ENCODE results near the gene PVR.

PVR gene, protein sequence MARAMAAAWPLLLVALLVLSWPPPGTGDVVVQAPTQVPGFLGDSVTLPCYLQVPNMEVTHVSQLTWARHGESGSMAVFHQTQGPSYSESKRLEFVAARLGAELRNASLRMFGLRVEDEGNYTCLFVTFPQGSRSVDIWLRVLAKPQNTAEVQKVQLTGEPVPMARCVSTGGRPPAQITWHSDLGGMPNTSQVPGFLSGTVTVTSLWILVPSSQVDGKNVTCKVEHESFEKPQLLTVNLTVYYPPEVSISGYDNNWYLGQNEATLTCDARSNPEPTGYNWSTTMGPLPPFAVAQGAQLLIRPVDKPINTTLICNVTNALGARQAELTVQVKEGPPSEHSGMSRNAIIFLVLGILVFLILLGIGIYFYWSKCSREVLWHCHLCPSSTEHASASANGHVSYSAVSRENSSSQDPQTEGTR

DNA sequence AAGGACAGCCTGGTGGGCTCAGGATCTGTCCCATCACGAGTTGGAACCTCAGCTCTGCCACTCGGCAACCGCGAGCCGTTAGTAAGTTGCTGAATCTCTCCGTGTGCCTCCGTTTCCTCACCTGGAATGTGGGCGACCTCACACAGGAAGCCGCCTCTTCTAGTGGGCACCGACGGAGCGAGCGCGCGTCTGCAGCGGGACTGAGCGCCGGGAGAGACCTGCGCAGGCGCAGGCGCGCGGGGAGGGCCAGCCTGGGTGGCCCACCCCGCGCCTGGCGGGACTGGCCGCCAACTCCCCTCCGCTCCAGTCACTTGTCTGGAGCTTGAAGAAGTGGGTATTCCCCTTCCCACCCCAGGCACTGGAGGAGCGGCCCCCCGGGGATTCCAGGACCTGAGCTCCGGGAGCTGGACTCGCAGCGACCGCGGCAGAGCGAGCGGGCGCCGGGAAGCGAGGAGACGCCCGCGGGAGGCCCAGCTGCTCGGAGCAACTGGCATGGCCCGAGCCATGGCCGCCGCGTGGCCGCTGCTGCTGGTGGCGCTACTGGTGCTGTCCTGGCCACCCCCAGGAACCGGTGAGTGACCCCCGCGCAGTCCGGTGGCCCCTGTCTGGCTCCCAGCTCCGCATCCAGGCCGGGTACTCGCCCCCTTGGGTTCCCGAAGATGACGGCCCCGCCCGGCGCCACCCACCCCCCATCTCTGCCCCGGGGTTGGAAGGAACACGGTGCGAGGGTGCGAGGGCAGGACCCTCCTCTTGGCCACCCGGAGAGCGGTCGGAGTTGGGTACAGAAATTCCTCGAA, at the start of gene PVR:
TSS of gene PVR (plus strand) at position 306 of the 797 bp plus-strand sequence. CDS start at position 493, 187 bp downstream.
- peak; percentile 93 for ATAC-seq
- TF ChIP-seq ARNTL (CRISPR knock-in tag; IDR thresholded peaks at IDR 0.05; ENCODE audit: borderline replicate concordance, low read depth) (no peak), ISL1 (CRISPR knock-in tag; IDR thresholded peaks at IDR 0.05) (peak; percentile 10; the same call in 1 of the 2 replicates), PPARA (CRISPR knock-in tag; IDR thresholded peaks at IDR 0.05; ENCODE audit: borderline replicate concordance) (no peak)
- TF ChIP-seq, protein P1, sequence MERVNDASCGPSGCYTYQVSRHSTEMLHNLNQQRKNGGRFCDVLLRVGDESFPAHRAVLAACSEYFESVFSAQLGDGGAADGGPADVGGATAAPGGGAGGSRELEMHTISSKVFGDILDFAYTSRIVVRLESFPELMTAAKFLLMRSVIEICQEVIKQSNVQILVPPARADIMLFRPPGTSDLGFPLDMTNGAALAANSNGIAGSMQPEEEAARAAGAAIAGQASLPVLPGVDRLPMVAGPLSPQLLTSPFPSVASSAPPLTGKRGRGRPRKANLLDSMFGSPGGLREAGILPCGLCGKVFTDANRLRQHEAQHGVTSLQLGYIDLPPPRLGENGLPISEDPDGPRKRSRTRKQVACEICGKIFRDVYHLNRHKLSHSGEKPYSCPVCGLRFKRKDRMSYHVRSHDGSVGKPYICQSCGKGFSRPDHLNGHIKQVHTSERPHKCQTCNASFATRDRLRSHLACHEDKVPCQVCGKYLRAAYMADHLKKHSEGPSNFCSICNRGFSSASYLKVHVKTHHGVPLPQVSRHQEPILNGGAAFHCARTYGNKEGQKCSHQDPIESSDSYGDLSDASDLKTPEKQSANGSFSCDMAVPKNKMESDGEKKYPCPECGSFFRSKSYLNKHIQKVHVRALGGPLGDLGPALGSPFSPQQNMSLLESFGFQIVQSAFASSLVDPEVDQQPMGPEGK (CRISPR knock-in tag; IDR thresholded peaks at IDR 0.05; ENCODE audit: borderline replicate concordance), result peak; percentile 91

DNA sequence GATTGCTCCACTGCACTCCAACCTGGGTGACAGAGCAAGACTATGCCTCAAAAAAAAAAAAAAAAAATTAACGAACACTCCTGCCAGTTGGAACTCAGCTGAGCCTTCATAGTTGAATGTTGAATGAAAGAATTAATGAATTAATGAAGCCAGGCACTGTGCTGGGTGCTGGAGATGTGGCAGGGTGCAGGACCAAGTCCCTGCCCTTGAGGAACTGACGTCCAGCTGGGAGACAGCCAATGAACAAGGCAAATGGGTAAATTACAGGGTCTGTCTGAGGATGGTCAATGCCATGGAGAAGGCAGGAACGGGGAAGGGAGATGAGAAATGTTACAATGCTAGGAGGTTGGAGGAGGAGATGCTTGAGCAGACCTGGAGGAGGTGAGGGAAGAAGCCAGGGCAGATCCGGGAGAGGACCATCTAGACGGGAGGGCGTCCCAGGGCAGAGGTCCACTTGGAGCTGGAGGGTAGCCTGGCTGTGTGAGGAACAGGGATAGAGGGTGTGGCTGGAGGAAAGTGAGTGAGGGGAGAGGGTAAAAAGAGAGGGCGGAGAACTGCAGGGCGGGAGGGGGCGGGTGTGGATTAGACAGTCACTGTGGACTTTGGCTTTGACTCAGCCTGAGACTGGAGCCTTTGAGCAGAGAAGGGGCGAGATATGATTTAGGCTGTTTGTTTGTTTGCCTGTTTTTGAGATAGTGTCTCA, 47.1 kb upstream of the PVR start:
- no peak for TF ChIP-seq TOX (CRISPR knock-in tag; IDR thresholded peaks at IDR 0.05; ENCODE audit: borderline replicate concordance)
- TF ChIP-seq, protein P2, sequence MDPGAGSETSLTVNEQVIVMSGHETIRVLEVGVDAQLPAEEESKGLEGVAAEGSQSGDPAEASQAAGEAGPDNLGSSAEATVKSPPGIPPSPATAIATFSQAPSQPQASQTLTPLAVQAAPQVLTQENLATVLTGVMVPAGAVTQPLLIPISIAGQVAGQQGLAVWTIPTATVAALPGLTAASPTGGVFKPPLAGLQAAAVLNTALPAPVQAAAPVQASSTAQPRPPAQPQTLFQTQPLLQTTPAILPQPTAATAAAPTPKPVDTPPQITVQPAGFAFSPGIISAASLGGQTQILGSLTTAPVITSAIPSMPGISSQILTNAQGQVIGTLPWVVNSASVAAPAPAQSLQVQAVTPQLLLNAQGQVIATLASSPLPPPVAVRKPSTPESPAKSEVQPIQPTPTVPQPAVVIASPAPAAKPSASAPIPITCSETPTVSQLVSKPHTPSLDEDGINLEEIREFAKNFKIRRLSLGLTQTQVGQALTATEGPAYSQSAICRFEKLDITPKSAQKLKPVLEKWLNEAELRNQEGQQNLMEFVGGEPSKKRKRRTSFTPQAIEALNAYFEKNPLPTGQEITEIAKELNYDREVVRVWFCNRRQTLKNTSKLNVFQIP (CRISPR knock-in tag; IDR thresholded peaks at IDR 0.05; ENCODE audit: borderline replicate concordance, low read depth), result no peak
- no peak for TF ChIP-seq TCF4 (CRISPR knock-in tag; IDR thresholded peaks at IDR 0.05; ENCODE audit: borderline replicate concordance)
- no peak for TF ChIP-seq PPARA (CRISPR knock-in tag; IDR thresholded peaks at IDR 0.05; ENCODE audit: borderline replicate concordance)
- TF ChIP-seq ISL1 (CRISPR knock-in tag; IDR thresholded peaks at IDR 0.05), result no peak
- TF ChIP-seq ZNF70 (CRISPR knock-in tag; IDR thresholded peaks at IDR 0.05), result no peak
- no peak for TF ChIP-seq ZNF565 (CRISPR knock-in tag; conservative IDR thresholded peaks at IDR 0.05; ENCODE audit: low read depth)
- no peak for TF ChIP-seq OSR1 (CRISPR knock-in tag; IDR thresholded peaks at IDR 0.05)
- TF ChIP-seq ZNF8 (CRISPR knock-in tag; IDR thresholded peaks at IDR 0.05), result no peak
- TF ChIP-seq, protein P3, sequence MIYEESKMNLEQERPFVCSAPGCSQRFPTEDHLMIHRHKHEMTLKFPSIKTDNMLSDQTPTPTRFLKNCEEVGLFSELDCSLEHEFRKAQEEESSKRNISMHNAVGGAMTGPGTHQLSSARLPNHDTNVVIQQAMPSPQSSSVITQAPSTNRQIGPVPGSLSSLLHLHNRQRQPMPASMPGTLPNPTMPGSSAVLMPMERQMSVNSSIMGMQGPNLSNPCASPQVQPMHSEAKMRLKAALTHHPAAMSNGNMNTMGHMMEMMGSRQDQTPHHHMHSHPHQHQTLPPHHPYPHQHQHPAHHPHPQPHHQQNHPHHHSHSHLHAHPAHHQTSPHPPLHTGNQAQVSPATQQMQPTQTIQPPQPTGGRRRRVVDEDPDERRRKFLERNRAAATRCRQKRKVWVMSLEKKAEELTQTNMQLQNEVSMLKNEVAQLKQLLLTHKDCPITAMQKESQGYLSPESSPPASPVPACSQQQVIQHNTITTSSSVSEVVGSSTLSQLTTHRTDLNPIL (CRISPR knock-in tag; IDR thresholded peaks at IDR 0.05; ENCODE audit: low read depth), result no peak
- no peak for TF ChIP-seq ESRRG (CRISPR knock-in tag; IDR thresholded peaks at IDR 0.05)
- no peak for TF ChIP-seq SNAI2 (CRISPR knock-in tag; IDR thresholded peaks at IDR 0.05)
- TF ChIP-seq ZFP3 (CRISPR knock-in tag; IDR thresholded peaks at IDR 0.05), result no peak
- ATAC-seq, result peak; percentile 40

DNA sequence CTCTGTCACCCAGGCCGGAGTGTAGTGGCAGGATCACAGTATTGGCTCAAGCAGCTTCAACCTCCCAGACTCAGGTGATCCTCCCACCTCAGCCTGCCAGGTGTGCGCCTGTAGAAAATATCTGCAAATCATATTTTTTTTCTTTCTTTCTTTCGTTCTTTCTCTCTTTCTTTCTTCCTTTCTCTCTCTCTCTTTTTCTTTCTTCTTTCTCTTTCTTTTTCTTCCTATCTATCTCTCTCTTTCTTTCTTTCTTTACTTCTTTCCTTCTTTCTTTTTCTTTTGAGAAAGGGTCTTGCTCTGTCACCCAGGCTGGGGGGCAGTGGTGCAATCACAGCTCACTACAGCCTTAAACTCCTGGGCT, 46.6 kb upstream of the PVR start:
- TF ChIP-seq, protein P2 (CRISPR knock-in tag; IDR thresholded peaks at IDR 0.05; ENCODE audit: borderline replicate concordance, low read depth), result no peak
- TF ChIP-seq ZFP3 (CRISPR knock-in tag; IDR thresholded peaks at IDR 0.05), result no peak
- no peak for ATAC-seq

DNA sequence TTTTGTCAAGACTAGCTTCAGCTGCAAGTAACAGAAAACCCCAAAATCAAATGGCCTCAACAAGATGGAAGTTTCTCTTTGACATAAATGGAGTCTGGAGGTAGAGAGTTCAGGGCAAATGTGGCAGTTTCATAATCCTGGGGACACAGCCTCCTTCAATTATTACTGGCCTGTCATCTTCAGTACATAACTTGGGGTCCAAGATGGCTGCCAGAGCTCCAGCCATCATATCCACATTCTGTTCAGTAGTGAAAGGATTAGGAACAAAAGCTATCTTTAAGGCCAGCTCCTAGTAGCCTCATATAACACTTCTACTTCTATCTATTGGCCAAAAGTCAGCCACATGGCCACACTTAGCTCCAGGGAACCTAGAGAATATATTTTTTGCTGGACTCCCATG, 45.4 kb upstream of the PVR start:
- TF ChIP-seq ZNF8 (CRISPR knock-in tag; IDR thresholded peaks at IDR 0.05) (no peak), ESRRG (CRISPR knock-in tag; IDR thresholded peaks at IDR 0.05) (no peak), GLIS3 (CRISPR knock-in tag; IDR thresholded peaks at IDR 0.05) (no peak), SNAI2 (CRISPR knock-in tag; IDR thresholded peaks at IDR 0.05) (no peak), ZC3H10 (CRISPR knock-in tag; IDR thresholded peaks at IDR 0.05) (no peak), TOX (CRISPR knock-in tag; IDR thresholded peaks at IDR 0.05; ENCODE audit: borderline replicate concordance) (no peak)
- no peak for ATAC-seq

All from SK-N-SH treated with all-trans-retinoic acid at 6 μM for 48 hours (cell line).